ENCODE results near the gene FLNB. TPM values are rescaled to one million over a fixed set of nuclear protein-coding genes. Genes with fewer than 3 reads are reported as not detected.

FLNB gene
- total RNA-seq, 1 donor from 2014 or later = 521 TPM

DNA sequence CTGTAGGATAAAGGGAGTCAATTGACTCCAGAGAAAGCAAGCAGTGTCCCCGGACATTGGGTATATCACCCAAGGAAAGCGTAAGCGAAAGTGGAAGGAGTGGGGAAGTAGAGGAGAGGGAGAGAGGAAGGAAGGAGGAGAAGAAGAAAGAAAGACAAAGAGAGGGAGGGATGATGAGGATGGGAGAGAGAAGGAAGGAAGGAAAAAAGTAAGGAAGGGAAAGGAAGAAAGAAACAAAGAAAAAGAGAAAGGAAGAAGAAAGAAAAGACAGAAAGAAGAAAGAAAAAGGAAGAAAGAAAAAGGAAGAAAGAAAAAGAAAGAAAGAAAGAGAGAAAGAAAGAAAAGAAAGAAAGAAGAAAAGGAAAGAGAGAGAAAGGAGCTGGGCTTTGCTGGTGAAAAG is 201.7 kb downstream of the FLNB start:
- FAIRE-seq (no peak), DNase-seq (ENCODE audit: low read depth) (no peak)
- Mint-ChIP-seq H3K4me3 (ENCODE audit: unreplicated experiment) (no peak overlapping the region), H3K9me3 (ENCODE audit: unreplicated experiment) (no peaks in the 10 kb centered on the region), H3K27ac (ENCODE audit: unreplicated experiment) (no peak overlapping the region), H3K36me3 (ENCODE audit: low read depth, unreplicated experiment) (no peaks in the 10 kb centered on the region), H3K4me1 (ENCODE audit: low read depth, unreplicated experiment) (no peaks in the 10 kb centered on the region), H3K27me3 (ENCODE audit: low read depth, unreplicated experiment) (peaks cover 38% of the 10 kb centered on the region)
- no peak for TF ChIP-seq EZH2 (IDR thresholded peaks at IDR 0.05; ENCODE audit: insufficient read depth, low read length)
- TF ChIP-seq, protein P1, sequence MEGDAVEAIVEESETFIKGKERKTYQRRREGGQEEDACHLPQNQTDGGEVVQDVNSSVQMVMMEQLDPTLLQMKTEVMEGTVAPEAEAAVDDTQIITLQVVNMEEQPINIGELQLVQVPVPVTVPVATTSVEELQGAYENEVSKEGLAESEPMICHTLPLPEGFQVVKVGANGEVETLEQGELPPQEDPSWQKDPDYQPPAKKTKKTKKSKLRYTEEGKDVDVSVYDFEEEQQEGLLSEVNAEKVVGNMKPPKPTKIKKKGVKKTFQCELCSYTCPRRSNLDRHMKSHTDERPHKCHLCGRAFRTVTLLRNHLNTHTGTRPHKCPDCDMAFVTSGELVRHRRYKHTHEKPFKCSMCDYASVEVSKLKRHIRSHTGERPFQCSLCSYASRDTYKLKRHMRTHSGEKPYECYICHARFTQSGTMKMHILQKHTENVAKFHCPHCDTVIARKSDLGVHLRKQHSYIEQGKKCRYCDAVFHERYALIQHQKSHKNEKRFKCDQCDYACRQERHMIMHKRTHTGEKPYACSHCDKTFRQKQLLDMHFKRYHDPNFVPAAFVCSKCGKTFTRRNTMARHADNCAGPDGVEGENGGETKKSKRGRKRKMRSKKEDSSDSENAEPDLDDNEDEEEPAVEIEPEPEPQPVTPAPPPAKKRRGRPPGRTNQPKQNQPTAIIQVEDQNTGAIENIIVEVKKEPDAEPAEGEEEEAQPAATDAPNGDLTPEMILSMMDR (IDR thresholded peaks at IDR 0.05; ENCODE audit: insufficient read depth, low read depth, low read length) = no peak
- Histone ChIP-seq H3K4me2 (ENCODE audit: low read length) (no peak overlapping the region), H3K9me3 (ENCODE audit: insufficient read depth, low read depth, low read length) (no peaks in the 10 kb centered on the region), H3K4me3 (ENCODE audit: insufficient read depth, low read depth, low read length) (no peak overlapping the region), H2AFZ (ENCODE audit: low read depth, low read length) (no peak overlapping the region), H3K36me3 (ENCODE audit: insufficient read depth, low read length) (no peaks in the 10 kb centered on the region), H3K4me1 (ENCODE audit: insufficient read depth, low read length) (peaks cover 11% of the 10 kb centered on the region), H3K27me3 (ENCODE audit: insufficient read depth, low read length) (peaks cover 11% of the 10 kb centered on the region), H3K79me2 (ENCODE audit: insufficient read depth, low read length) (no peaks in the 10 kb centered on the region), H3K9ac (ENCODE audit: low read length) (no peak overlapping the region), H3K27ac (ENCODE audit: low read depth, low read length) (no peak overlapping the region), H4K20me1 (ENCODE audit: insufficient read depth, low read length) (no peaks in the 10 kb centered on the region)

DNA sequence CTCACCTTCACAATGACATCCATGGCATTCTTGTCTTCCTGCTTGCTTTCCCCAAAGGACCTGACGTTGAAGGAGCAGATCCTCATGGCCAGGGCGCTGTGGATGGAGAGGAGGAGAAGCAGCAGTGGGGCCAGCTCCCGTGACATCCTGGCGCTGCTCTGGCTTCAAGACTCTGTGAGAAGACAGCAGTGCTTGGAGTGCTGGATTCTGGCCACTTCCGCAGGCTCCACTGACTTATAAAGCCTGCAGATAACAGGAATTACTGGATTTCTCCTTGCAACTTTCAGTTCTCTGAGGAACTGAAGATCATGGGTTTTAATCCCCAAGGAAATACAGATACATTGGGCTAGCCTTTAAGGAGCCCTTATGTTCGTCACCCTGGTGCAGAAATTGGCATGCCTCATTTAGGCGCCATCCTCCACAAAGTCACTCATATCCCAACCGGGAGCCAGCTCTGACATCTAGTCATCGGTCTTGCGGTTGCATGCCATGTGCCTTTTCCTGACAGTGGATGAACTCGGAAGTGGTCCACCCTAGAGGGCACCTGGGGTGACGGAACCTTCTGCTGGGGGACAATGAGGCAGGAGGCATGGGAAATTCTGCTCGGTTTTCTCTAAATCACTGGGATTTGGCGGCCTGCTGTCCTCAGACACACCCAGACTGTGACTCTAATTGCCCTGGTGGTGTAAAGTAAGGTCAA is 202.7 kb downstream of the FLNB start, which contains the start of gene DNASE1L3:
DNASE1L3 (minus strand) TSS at position 212 of the 700 bp plus-strand sequence; CDS start at position 146, 66 bp downstream.
- Histone ChIP-seq H3K27me3 (ENCODE audit: insufficient read depth, low read length) (peaks cover 15% of the 10 kb centered on the region), H3K4me2 (ENCODE audit: low read length) (no peak within 1 kb of the TSS), H3K79me2 (ENCODE audit: insufficient read depth, low read length) (no peaks in the 10 kb centered on the region), H3K9ac (ENCODE audit: low read length) (no peak within 1 kb of the TSS), H3K4me3 (ENCODE audit: insufficient read depth, low read depth, low read length) (no peak within 1 kb of the TSS), H4K20me1 (ENCODE audit: insufficient read depth, low read length) (no peaks in the 10 kb centered on the region), H3K9me3 (ENCODE audit: insufficient read depth, low read depth, low read length) (no peaks in the 10 kb centered on the region), H3K4me1 (ENCODE audit: insufficient read depth, low read length) (peaks cover 11% of the 10 kb centered on the region), H2AFZ (ENCODE audit: low read depth, low read length) (no peak within 1 kb of the TSS), H3K36me3 (ENCODE audit: insufficient read depth, low read length) (no peaks in the 10 kb centered on the region), H3K27ac (ENCODE audit: low read depth, low read length) (no peak within 1 kb of the TSS)
- no peak for TF ChIP-seq EZH2 (IDR thresholded peaks at IDR 0.05; ENCODE audit: insufficient read depth, low read length)
- TF ChIP-seq, protein P1 (IDR thresholded peaks at IDR 0.05; ENCODE audit: insufficient read depth, low read depth, low read length) = no peak
- H3K4me1 Mint-ChIP-seq (ENCODE audit: low read depth, unreplicated experiment) = peaks cover 2% of the 10 kb centered on the region
- no peak within 1 kb of the TSS for H3K4me3 Mint-ChIP-seq (ENCODE audit: unreplicated experiment)
- FAIRE-seq (no peak), DNase-seq (ENCODE audit: low read depth) (no peak)
- peaks cover 46% of the 10 kb centered on the region for H3K27me3 Mint-ChIP-seq (ENCODE audit: low read depth, unreplicated experiment)
- H3K27ac Mint-ChIP-seq (ENCODE audit: unreplicated experiment) = no peak within 1 kb of the TSS
- no peaks in the 10 kb centered on the region for H3K36me3 Mint-ChIP-seq (ENCODE audit: low read depth, unreplicated experiment)
- peaks cover 2% of the 10 kb centered on the region for H3K9me3 Mint-ChIP-seq (ENCODE audit: unreplicated experiment)
